LNCaP clone FGC (cell line): ENCODE data around the gene CCNL2.

Experiments
- DNase-seq: peaks from one replicate; pipeline ENCODE4 v3.0.0-alpha.2; 2011; ENCODE audit warnings: low read depth
- H3K4me3 ChIP-seq: 2 replicates; pipeline ENCODE4 v1.5.1; 2011; ENCODE audit warnings: mild to moderate bottlenecking, low read depth, low read length, control low read depth
- CTCF ChIP-seq: IDR thresholded peaks from 2 replicates; pipeline ENCODE4 v1.5.1; 2012; ENCODE audit warnings: mild to moderate bottlenecking; ENCODE audit not compliant: control insufficient read depth, insufficient read depth; ENCODE audit errors: extremely low read depth

CCNL2 gene

DNA sequence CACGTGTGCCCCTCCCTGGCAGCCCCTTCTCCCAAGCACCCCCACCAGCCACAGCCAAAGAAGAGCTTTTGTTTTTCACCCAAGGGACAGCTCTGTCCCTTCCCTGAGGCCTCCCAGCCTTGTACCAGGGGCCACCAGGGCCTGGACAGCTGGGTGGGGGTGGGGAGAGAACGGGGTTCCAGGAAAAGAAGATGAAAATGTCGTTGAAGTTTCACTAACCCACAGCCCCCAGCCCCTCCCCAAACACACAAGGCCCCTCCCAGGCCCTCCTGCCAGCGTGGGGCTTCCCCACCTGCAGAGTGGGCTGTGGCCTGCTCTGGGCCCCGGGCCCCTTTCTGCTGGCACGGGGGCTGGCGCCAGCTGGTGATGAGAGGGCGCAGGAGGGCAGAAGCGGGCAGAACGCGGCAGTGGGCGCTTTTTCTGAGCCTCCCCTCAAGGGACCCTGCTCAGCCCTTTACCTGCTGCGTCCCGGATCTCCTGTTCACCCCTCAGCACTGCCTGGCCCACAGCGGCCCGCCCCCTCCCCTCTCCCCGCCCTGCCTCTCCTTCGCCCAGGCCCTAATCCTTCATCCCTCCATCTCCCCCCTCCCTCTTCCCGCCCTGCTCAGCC lies 27.5 kb upstream of the CCNL2 start:
- DNase-seq = no peak
- H3K4me3 ChIP-seq = no peak overlapping the region

DNA sequence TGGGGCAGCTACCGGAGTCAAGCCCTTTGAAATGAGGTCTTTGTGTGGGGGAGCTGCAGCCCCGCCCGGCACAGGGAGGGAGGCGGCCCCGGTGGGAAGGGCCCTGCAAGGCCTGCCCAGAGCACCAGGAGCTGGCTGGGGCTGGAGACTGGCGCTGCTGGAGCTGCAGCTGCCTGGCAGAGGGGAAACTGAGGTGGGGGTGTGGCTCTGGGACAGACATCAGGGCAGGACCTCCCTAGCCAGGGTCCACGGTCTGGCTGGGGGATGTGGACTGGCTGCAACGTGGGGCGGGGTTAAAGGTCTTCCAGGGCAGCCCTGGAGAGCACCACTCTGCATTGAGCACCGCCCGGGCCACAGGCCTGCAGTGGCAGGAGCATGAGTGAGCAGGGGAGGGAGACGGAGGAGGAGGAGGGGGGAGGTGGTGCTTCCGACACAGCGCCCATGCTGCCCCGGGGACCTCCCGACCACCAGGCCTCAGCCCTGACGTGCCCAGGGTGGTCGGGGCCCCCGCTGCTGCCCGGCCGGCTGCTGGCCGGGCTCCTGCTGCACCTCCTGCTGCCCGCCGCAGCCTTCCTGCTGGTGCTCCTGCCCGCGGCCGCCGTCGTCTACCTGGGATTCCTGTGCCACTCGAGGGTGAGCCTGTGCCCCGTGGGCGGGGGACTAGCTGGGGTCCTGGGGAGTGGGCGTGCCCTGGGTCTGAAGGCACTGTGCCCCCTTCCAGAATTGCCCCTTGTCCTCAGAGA lies 26.8 kb upstream of the CCNL2 start:
- no peak overlapping the region for H3K4me3 ChIP-seq
- no peak for DNase-seq
- no peak for TF ChIP-seq CTCF

More for the DNA sequence above, 27.5 kb upstream of the CCNL2 start:
- no peak for TF ChIP-seq CTCF

DNA sequence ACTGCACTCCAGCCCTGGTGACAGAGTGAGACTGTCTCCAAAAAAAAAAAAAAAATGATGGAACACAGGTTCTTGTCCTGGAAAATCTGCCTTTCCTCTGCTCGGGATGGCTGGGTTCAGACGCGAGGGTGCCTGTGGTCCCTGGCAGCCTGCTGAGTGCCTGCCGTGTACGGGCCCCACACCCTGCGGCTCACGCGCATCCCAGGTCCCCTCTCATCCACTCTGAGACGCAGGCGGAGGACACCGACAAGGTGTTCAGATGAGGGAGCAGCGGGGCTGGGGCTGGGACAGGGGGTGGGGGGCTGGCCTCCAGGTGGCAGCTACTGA lies 26.3 kb upstream of the CCNL2 start:
- no peak for TF ChIP-seq CTCF
- H3K4me3 ChIP-seq = no peak overlapping the region
- DNase-seq = no peak

DNA sequence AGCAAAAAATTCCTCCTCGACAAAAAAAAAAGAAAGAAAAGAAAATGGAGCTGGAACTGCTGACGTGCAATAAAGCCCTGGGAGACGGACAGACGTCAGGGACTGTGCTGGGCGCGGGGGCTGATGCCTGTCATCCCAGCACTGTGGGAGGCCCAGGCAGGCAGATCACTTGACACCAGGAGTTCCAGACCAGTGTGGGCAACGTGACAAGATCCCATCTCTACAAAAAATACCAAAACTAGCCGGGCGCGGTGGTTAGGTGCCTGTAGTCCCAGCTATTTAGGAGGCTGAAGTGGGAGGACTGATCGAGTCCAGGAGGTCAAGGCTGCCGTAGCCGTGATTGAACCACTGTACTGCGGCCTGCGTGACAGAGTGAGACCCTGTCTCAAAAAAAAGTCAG lies 25.6 kb upstream of the CCNL2 start:
- TF ChIP-seq CTCF = no peak
- H3K4me3 ChIP-seq = no peak overlapping the region
- no peak for DNase-seq

GRCh38 chr1:1423245-1423597 lies 24.1 kb upstream of the CCNL2 start:
- TF ChIP-seq CTCF = no peak
- no peak overlapping the region for H3K4me3 ChIP-seq
- no peak for DNase-seq

DNA sequence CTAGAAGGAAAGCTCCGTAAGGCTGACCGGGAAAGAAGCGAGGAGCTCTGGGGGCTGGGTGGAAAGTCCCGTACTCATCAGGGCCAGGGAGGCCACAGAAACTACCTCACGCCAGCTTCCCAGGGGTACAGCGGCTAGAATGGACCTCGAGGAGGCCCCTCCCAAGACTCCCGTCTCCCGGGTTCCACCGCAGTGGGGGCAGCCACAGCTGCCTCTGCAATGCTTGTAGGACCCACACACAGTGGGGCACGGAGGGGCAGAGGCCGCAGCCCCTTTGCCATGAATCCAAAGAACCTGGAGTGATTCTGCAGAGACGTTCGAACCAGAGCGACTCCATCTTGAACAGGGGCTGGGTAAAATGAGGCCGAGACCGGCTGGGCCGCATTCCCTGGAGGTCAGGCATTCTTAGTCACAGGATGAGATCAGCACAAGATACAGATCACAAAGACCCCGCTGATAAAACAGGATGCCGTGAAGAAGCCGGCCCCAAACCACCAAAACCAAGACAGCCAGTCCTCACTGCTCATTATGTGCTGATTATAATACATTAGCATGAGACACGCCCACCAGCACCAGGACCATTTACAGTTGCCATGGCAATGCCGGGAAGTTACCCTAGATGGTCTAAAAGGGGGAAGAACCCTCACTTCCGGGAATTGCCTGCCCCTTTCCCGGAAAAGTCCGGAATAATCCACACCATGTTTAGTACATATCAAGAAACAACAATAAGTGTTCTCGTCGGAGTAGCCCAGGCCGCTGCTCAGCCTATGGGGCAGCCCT lies 23.5 kb upstream of the CCNL2 start:
- H3K4me3 ChIP-seq = no peak overlapping the region
- DNase-seq = no peak
- TF ChIP-seq CTCF = no peak
